ENCODE data around the gene PLA2G1B.

DNA sequence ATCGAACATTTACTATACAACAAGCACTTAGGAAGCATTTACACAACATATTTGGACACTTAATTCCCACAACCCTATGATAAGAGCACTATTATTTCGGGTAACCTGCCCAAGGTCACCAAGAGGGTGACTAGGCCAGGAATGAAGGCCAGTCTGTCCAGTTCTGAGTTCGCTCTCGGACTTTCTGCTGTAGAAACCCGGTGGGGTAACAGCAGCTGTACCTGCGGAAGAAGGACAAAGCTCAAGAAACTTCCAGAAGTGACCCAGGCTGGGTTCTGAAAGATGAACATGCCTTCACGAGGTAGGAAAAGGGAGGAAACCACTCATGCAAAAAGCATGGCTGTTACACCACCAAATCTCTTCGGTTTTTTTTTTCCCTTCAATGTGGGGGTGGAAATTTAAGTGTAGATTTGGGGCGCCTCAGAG, 10.8 kb downstream of the PLA2G1B start:
- TF ChIP-seq, protein P1, sequence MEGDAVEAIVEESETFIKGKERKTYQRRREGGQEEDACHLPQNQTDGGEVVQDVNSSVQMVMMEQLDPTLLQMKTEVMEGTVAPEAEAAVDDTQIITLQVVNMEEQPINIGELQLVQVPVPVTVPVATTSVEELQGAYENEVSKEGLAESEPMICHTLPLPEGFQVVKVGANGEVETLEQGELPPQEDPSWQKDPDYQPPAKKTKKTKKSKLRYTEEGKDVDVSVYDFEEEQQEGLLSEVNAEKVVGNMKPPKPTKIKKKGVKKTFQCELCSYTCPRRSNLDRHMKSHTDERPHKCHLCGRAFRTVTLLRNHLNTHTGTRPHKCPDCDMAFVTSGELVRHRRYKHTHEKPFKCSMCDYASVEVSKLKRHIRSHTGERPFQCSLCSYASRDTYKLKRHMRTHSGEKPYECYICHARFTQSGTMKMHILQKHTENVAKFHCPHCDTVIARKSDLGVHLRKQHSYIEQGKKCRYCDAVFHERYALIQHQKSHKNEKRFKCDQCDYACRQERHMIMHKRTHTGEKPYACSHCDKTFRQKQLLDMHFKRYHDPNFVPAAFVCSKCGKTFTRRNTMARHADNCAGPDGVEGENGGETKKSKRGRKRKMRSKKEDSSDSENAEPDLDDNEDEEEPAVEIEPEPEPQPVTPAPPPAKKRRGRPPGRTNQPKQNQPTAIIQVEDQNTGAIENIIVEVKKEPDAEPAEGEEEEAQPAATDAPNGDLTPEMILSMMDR (IDR thresholded peaks at IDR 0.05) = no peak
- TF ChIP-seq POLR2A (IDR thresholded peaks at IDR 0.05) = no peak

Measured in heart left ventricle (tissue), 13 donors.